Cerebellar cortex (tissue), 1 donor: ENCODE data around the gene EYA4.

Experiments
- DNase-seq: peaks from one replicate; pipeline ENCODE4 v3.0.0-alpha.2; 2015; ENCODE audit warnings: low spot score

The EYA4 gene

GRCh38 chr6:133577851-133578250 lies 336.7 kb downstream of the EYA4 start:
- no peak for DNase-seq
